GM21390 (cell line): ENCODE data around the gene KATNB1.
"Not testable (repeated sequence)": the region's sequence is repeated elsewhere in the genome, so short reads cannot be mapped to it uniquely, and the experiment has no call there.

Source experiments
- ATAC-seq: cut with Tn5 transposase; IDR thresholded peaks from one replicate; pipeline ENCODE4 v1.9.1; 2021; ENCODE audit not compliant: unreplicated experiment

Gene KATNB1

DNA sequence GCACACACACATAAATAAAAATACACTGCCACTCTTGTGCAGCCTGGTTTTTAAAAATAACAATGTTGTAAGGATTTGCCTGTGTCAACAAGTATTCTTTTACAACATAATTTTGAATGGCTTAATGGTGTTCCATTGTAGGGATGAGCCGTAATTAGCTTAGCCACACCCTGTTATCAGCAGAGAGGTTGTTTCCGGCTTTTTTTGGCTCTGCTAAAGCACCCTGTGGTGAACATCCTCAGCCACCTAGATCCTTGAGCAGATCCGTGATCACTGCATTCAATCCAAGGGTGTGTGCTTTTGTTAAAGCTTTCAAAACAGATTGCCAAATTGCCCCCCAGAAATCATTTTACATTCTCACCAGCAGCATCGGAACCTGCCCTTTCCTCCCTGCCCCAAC lies 7.0 kb downstream of the KATNB1 start:
- no peak for ATAC-seq

DNA sequence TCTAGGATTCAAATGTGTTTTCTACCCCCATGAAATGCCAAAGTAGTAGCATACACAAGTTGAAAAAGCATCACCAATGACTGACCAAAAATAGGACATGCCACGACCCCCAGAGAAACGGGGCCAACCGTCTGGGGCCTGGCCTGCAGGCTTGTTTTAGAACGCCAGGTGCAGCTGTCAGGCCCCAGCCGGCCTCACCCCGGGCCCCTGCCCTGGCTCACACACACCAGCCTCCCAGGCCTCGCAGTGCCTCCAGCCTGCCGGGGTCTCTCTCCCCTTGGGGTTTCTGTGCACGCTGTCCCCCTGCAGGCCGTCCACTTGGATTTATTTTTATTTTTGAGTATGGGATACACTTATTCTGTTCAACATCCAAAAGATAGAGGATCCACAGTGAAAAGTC lies 7.9 kb downstream of the KATNB1 start:
- ATAC-seq: no peak

DNA sequence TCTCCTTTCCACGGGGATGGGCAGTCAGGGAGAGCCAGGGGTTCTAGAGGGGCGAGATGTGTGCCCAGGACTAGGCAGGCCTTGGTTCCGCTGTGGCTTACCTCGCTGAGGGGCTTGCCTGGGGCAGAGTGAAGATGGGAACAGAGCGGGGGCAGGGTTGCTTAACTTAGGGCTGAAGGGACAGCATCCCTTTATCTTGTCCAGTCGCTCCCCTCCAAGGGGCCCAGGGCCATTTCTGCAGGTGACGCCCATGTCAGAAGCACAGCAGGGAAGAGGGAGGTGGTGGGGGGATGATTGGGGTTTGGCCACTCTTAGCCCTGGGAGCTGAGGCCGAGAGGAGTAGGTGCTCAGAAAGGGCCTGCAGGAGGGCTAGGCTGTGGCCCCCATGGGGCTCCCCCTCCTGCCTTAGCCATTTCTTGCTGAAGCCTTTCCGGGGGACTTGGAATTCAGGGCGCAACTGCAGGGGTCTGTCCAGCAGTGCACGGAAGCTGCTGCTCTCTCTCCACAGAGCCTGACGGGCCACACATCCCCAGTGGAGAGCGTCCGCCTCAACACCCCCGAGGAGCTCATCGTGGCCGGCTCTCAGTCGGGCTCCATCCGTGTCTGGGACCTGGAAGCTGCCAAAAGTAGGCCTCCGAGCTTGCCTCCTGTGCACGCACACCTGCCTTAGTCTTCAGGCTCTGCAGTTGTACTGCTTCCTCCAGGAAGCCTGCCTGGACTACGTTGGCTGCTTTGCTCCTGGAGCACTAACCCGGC lies 8.5 kb downstream of the KATNB1 start:
- no peak for ATAC-seq

DNA sequence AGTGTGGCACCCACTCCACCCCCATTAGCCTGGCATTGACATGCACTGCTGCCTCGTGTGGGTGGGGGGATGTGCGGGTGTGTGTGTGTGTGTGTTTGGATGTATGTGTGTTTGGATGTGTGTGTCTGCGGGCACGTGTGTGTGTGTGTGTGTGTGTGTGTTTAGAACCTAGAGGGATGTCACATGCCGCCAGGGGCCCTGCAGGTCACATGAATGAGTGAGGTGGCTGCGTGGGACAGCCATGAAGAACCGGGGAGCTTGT lies 9.0 kb downstream of the KATNB1 start:
- no peak for ATAC-seq

DNA sequence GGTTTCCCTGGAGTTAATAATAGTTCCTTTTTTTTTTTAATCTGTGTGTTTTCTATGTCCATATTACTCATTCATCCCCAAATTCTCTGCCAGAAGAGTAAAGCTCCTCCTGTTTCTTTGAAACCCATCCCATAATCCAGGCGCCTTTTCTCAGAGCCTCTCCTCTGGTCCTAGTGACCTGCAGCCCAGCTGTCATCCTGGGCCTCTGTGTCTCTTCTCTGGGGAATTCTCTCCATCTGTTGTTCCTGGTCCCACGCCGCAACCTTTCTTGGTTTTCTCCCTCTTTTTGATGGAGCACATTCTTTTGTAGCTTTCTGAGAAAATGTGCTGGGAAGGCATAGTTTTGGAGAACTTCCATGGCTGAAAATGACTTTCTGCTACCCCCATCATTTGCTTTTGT lies 10.2 kb downstream of the KATNB1 start:
- ATAC-seq: no peak

DNA sequence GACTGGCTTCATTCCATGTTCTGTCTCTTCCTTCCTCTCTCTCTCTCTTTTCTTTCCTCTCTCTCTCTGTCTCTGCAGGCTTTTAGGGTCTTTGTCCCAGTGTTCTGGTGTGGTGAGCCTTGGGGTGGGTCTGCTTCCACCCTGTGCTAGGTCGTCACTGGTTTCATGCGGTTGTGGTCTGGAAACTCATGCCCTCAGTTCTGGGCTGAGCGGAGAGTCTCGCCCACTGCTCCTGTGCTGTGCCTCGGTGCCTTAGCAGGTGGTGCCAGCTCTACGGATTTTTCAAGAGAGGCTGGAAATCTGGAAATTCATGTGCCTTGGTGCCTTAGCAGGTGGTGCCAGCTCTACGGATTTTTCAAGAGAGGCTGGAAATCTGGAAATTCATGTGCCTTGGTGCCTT lies 10.7 kb downstream of the KATNB1 start:
- not testable (repeated sequence) for ATAC-seq

- ATAC-seq: no peak
Measured at GRCh38 chr16:57747091-57747490, 11.5 kb downstream of the KATNB1 start.

GRCh38 chr16:57747496-57747895 lies 11.9 kb downstream of the KATNB1 start:
- ATAC-seq: no peak

DNA sequence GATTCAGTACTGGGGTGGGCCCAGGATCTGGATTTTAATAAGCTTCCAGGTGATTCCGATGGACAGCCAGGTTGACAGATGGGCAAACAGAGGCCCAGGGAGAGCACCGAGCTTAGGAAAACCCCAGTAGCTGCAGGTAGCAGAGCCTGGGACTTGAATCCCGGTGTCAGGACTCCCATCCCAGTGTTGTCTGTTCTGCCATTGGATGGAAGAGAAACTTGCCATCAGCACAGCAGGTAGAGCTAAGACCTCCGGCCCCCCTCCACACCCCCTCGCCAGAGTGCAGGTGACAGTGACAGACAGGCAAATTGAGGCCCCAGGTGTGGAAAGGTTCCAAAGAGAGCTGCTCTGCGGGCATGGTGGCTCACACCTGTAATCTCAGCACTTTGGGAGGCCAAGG lies 12.4 kb downstream of the KATNB1 start:
- ATAC-seq: no peak

- ATAC-seq: no peak
Measured at GRCh38 chr16:57748596-57748995, 13.0 kb downstream of the KATNB1 start.

GRCh38 chr16:57749101-57749692 lies 13.6 kb downstream of the KATNB1 start:
- no peak for ATAC-seq

DNA sequence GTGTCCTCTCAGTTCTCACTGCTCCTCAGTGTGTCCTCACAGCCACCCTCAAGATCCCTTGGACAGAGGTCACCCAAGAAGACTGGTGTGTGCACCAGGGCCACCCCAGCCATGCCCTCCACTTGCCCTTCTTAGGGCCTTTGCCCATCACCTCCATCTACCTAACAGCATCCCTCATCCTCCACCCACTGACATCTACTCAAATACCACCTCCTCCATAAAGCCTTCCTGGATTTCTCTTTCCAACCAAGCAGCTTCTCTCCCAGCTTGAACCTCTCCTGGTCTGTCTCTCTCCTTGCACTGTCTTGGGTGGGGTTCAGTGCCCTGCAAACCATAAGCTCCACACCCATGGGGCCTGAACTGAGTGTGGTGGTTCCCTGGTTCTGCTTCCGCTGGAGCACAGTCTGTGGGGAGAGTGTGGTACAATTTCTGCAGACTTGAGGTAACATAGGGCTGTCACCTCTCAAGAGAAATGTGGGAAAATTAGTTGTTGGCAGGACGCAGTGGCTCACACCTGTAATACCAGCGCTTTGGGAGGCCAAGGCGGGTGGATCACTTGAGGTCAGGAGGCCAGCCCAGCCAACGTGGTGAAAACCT lies 14.4 kb downstream of the KATNB1 start:
- ATAC-seq: no peak

GRCh38 chr16:57750796-57751538 lies 15.4 kb downstream of the KATNB1 start:
- ATAC-seq: no peak

- ATAC-seq: no peak
Measured at GRCh38 chr16:57751539-57752202, 16.1 kb downstream of the KATNB1 start.

- no peak for ATAC-seq
Measured at GRCh38 chr16:57752203-57752580, 16.6 kb downstream of the KATNB1 start.

DNA sequence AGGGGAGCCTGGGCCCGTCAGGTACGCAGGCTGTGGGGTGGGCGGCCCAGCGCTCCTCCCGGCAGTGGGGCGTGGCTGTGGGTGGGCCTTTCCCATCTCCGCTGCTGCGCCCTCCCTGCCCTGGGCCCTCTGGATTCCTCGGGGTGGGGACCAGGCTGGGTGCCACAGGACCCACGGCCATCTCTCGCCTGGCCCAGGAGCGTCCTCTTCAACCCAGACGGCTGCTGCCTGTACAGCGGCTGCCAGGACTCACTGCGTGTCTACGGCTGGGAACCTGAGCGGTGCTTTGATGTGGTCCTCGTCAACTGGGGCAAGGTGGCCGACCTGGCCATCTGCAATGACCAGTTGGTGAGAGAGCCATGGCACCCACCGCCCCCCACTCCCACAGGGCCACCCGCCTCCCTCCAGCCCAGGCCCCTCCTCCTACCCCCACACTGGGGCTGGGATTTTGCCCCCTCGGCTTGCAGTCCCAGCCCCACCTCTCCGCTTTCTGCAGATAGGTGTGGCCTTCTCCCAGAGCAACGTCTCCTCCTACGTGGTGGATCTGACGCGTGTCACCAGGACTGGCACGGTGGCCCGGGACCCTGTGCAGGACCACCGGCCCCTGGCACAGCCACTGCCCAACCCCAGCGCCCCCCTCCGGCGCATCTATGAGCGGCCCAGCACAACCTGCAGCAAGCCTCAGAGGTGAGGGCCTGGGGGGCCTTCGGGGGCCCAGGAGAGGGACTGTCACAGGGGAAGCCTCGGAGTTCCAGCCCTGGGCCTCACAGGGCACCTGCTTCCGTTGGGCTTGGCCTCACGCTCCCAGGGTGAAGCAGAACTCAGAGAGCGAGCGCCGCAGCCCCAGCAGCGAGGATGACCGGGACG lies 17.2 kb downstream of the KATNB1 start:
- ATAC-seq: no peak

DNA sequence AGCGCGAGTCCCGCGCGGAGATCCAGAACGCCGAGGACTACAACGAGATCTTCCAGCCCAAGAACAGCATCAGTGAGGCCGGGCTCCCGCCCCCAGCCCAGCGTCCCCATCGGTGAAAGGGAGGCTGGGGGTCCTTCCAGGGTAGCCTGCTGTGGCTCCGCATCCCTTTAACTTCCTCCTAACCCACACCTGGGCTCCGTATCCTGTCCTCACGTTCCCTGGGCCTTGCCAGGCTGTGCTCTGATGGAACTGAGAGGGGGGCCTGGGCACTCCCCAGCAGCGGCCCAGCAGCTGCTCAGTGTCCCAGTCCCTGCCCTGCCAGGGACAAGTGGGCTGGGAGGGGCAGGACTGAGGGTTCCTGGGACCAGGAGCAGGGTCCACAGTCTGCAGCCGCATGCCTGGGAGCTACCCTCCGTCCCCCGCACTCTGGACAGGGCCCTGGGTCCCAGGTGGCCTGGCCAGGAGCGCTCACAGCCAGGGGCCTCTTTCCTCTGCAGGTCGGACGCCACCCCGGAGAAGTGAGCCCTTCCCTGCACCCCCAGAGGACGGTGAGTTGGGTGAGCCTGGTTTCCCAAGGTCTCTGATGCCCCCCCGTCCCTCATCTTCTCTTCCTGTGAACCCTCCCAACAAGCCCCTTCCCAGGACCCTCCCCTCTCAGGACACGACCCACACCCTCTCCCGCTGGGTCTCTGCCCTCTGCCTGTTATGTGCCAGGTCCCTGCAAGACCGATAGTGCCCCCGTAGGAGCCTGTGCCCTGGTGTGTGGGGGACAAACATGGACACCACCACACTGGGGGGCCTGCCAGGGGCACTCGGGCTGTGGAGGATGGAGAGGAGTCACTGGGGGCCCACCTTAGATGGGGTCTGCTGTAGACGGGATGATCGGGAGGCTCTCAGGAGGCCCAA lies 18.1 kb downstream of the KATNB1 start:
- no peak for ATAC-seq

GRCh38 chr16:57754354-57755060 lies 18.9 kb downstream of the KATNB1 start:
- ATAC-seq: no peak
